HuH-7.5 (cell line): ENCODE data around the gene MEGF9.
"Not testable (repeated sequence)": the region's sequence is repeated elsewhere in the genome, so short reads cannot be mapped to it uniquely, and the experiment has no call there.

Experiments
- DNase-seq: peaks from one replicate; pipeline ENCODE4 v3.0.0; 2011; ENCODE audit warnings: low spot score

The MEGF9 gene

DNA sequence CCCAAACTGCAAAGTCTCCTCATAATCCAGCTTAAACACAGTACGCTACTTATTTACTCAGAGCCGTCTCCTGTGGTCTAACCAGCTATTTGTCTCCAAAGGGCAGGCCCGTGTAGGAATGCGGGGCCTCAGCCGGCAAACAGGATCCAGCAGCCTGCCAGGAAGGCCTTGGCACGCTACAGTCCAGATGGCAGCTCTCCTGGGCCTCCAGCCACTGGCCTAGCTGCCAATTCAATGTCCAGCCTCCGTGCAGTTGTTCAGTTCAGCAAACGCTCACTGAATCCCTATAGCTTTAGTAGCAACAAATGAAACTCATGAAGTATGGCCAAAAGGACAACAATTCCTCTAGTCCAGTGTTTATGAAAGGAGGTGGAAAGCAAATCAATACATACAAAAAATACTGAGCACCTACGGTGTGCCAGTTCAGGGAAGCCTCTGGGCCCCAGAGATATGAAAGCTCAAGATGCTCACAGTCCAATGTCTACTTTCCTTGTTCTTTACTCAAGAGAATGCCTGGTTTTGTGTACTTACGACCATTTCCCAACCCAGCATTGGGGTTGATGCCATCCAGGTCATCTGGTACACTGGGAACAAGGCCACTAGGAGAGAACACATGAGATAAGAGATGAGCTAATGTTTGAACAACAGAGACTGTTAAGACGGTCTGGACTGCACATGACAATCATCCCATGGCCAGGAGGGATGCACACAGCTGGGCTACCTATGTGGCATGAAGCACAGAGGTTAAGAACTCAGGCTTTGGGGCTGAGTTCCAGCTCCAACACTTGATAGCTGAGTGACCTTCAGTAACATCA, 142.6 kb downstream of the MEGF9 start:
- peak; percentile 69 for DNase-seq

DNA sequence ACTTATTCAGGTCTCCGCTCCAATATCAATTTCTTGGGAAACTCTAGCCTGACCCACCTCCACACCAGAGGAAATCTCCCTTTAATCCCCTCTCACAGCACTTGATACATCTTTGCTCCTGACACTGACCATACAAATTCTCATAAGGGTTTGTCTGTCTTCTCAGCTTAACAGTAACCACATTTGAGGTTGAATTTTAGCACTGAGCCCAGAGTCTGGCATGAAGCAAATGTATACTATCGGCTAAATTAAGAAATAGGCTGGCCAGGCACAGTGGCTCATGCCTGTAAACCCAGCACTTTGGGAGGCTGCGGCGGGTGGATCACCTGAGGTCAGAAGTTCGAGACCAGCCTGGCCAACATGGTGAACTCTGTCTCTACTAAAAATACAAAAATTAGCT, 144.0 kb downstream of the MEGF9 start:
- no peak for DNase-seq

GRCh38 chr9:120569556-120569955, 144.7 kb downstream of the MEGF9 start:
- DNase-seq, result no peak

DNA sequence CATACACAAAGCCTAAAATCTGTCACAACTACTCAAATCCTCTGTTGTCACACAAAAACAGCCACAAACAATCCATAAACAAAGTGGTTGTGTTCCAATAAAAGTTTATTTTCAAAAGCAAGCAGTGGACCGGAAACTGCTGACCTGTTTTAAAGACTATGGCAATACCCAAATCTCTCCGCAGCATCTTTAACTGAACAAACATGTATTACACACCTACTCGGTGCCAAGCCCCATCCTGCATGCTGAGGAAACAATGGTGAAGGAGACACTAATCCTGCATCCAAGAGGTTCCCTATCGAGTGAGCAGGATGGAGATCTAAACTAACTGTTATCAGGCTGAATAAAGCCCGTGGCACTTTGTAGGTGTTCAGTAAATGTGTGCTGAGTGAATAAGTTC, 145.5 kb downstream of the MEGF9 start:
- DNase-seq, result no peak

DNA sequence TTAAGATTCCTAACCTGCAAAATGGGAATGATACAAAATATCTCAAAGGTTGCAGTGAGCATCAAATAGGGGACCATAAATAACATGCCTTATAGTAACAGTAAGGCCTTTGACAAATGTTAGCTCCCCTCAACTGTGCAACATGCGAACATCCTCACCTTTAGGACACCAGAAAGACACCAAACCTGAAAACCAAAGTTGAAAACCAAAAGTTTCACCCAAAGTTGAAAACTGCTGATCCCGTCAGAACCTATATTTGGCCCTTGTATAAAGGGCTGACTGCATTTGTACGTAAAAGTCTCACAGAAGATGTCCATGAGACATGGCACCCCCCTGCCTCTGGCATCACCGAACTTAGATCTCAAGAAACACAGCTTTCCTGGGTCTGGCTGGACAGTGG, 146.4 kb downstream of the MEGF9 start:
- DNase-seq, result no peak

GRCh38 chr9:120567081-120567480, 147.2 kb downstream of the MEGF9 start:
- DNase-seq, result no peak

GRCh38 chr9:120564589-120564988, 149.7 kb downstream of the MEGF9 start:
- DNase-seq, result no peak

DNA sequence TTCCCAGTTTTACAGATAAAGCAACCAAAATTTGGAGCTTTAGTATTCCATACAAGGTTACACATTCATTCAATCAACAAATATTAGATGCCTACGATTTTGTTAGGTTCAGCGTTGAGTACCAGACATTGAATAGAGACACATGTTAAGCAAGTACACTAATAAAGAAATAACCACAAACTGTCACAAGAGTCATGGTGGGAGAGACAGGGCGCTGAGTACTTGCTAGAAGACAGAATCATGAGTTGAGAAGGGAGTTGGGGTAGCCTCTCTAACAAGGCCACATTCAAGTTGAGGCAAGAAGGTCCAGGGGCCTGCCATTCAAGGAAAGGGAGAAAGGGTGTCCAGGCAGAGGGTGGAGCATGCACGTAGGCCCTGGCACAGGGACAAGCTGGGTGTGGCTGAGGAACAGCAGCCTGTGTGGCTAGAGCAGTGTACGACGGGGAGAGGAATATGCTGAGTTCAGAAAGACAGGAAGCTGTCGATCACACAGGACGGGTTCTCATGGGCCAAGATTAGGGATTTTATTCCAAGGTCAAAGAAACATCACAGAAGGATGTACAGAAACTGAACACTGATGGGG, 151.3 kb downstream of the MEGF9 start:
- no peak for DNase-seq

GRCh38 chr9:120561709-120562108, 152.6 kb downstream of the MEGF9 start:
- no peak for DNase-seq

GRCh38 chr9:120559546-120559945, 154.7 kb downstream of the MEGF9 start:
- DNase-seq, result no peak

DNA sequence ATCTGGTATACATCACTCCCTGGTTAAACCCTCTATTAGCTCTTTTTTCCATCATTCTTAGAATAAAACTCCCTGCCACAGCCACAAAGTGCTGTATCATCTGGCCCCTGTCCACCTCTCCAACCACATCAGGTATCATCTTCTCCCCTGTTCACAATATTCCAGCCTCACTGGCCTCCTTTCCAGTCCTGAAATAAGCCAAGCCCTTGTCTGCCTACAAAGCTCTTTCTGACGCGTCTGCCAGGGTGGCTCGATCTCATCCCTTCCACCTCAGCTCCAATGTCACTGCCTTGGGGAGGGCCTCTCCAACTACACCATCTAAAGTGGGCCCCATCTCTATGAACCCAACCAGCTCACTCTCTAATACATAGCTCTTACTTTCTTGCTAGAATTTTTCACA, 155.8 kb downstream of the MEGF9 start:
- DNase-seq, result no peak

DNA sequence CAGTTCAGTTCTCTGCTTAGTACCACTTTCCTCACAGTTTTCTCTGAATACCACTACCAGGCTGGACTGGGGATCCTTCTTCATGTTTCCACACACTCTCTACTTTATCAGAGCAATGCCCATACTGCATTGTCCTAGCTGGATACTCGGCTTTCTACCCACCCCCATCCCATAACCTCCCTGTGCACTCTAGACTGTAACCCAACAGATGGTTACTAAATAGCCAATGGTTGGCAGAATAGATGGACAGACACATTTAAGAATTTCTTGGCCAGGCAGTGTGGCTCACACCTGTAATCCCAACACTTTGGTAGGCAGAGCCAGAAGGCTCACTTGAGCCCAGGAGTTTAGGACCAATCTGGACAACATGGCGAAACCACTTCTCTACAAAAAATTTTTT, 157.1 kb downstream of the MEGF9 start:
- no peak for DNase-seq

GRCh38 chr9:120556775-120557174, 157.5 kb downstream of the MEGF9 start:
- DNase-seq, result no peak

- DNase-seq, result no peak
Measured at GRCh38 chr9:120555839-120556238, 158.4 kb downstream of the MEGF9 start.

- not testable (repeated sequence) for DNase-seq
Measured at GRCh38 chr9:120552210-120552704, 162.0 kb downstream of the MEGF9 start.
